H9 (cell line): ENCODE measurements around the gene SPRED1. TPM values are rescaled to one million over a fixed set of nuclear protein-coding genes. Genes with fewer than 3 reads are reported as not detected.

Source experiments
- DNase-seq: peaks from one replicate; pipeline ENCODE4 v3.0.0-alpha.2; 2017
- H2AFZ ChIP-seq: one replicate; pipeline ENCODE4 v1.6.1; 2013; ENCODE audit warnings: mild to moderate bottlenecking, low read length, control low read depth, moderate library complexity
- H2AK5ac ChIP-seq: 2 replicates; pipeline ENCODE4 v1.6.1; 2013; ENCODE audit warnings: low read length, control low read depth, mixed read lengths; ENCODE audit not compliant: insufficient read length
- H2BK120ac ChIP-seq: one replicate; pipeline ENCODE4 v1.6.1; 2013; ENCODE audit warnings: low read depth, mild to moderate bottlenecking, low read length, control low read depth, inconsistent platforms; ENCODE audit not compliant: poor library complexity, severe bottlenecking
- H2BK12ac ChIP-seq: 2 replicates; pipeline ENCODE4 v1.6.1; 2013; ENCODE audit warnings: low read length, control low read depth, mixed read lengths, low read depth; ENCODE audit not compliant: insufficient read length
- H2BK15ac ChIP-seq: 2 replicates; pipeline ENCODE4 v1.6.1; 2013; ENCODE audit warnings: low read depth, low read length, control low read depth
- H2BK20ac ChIP-seq: one replicate; pipeline ENCODE4 v1.6.1; 2013; ENCODE audit warnings: low read depth, mild to moderate bottlenecking, low read length, control low read depth, inconsistent platforms; ENCODE audit not compliant: poor library complexity, severe bottlenecking
- H2BK5ac ChIP-seq: 2 replicates; pipeline ENCODE4 v1.6.1; 2013; ENCODE audit warnings: low read length, control low read depth, mixed read lengths; ENCODE audit not compliant: insufficient read length
- H3K14ac ChIP-seq: 2 replicates; pipeline ENCODE4 v1.6.1; 2013; ENCODE audit warnings: low read length, control low read depth; ENCODE audit not compliant: insufficient read depth
- H3K18ac ChIP-seq: 2 replicates; pipeline ENCODE4 v1.6.1; 2013; ENCODE audit warnings: low read depth, mild to moderate bottlenecking, mixed read lengths, low read length, control low read depth; ENCODE audit not compliant: insufficient read length
- H3K23ac ChIP-seq: 2 replicates; pipeline ENCODE4 v1.6.1; 2013; ENCODE audit warnings: low read length, control low read depth, mixed read lengths, low read depth; ENCODE audit not compliant: insufficient read length
- H3K23me2 ChIP-seq: 2 replicates; pipeline ENCODE4 v1.6.1; 2013; ENCODE audit warnings: low read depth, mild to moderate bottlenecking, mixed read lengths, low read length, control low read depth; ENCODE audit not compliant: insufficient read length, poor library complexity, severe bottlenecking
- H3K27ac ChIP-seq: 2 replicates; pipeline ENCODE4 v1.5.1; 2013; ENCODE audit warnings: low read length, control low read depth, mixed read lengths, low read depth; ENCODE audit not compliant: insufficient read length
- H3K27me3 ChIP-seq: 2 replicates; pipeline ENCODE4 v1.6.1; 2013; ENCODE audit warnings: low read length, control low read depth, inconsistent platforms; ENCODE audit not compliant: insufficient read depth
- H3K4ac ChIP-seq: 2 replicates; pipeline ENCODE4 v1.6.1; 2013; ENCODE audit warnings: low read depth, mild to moderate bottlenecking, control low read depth, inconsistent platforms, low read length, moderate library complexity
- H3K4me1 ChIP-seq: 2 replicates; pipeline ENCODE4 v1.6.1; 2013; ENCODE audit warnings: low read length, control low read depth, inconsistent platforms; ENCODE audit not compliant: insufficient read depth
- H3K4me2 ChIP-seq: 2 replicates; pipeline ENCODE4 v1.6.1; 2013; ENCODE audit warnings: low read length, control low read depth, mixed read lengths; ENCODE audit not compliant: insufficient read length, insufficient read depth
- H3K56ac ChIP-seq: 2 replicates; pipeline ENCODE4 v1.6.1; 2013; ENCODE audit warnings: low read depth, mild to moderate bottlenecking, mixed read lengths, low read length, control low read depth; ENCODE audit not compliant: insufficient read length
- H3K79me1 ChIP-seq: 2 replicates; pipeline ENCODE4 v1.6.1; 2013; ENCODE audit warnings: low read depth, mild to moderate bottlenecking, moderate library complexity, low read length, control low read depth, inconsistent platforms; ENCODE audit not compliant: insufficient read depth, poor library complexity, severe bottlenecking
- H3K79me2 ChIP-seq: 2 replicates; pipeline ENCODE4 v1.6.1; 2013; ENCODE audit warnings: low read length, control low read depth, inconsistent platforms; ENCODE audit not compliant: insufficient read depth
- H3K9ac ChIP-seq: 2 replicates; pipeline ENCODE4 v1.6.1; 2013; ENCODE audit warnings: low read length, control low read depth, mixed read lengths; ENCODE audit not compliant: insufficient read length; ENCODE audit errors: extremely low read depth
- H3K9me3 ChIP-seq: one replicate; pipeline ENCODE4 v1.6.1; 2013; ENCODE audit warnings: low read depth, low read length, inconsistent platforms; ENCODE audit not compliant: control insufficient read depth
- H3T11ph ChIP-seq: one replicate; pipeline ENCODE4 v1.6.1; 2013; ENCODE audit warnings: mild to moderate bottlenecking, low read length, control low read depth, inconsistent platforms
- H4K20me1 ChIP-seq: one replicate; pipeline ENCODE4 v1.6.1; 2013; ENCODE audit not compliant: control insufficient read depth, insufficient read length, insufficient read depth
- H4K5ac ChIP-seq: 2 replicates; pipeline ENCODE4 v1.6.1; 2013; ENCODE audit warnings: low read depth, mild to moderate bottlenecking, mixed read lengths, low read length, control low read depth; ENCODE audit not compliant: insufficient read length
- H4K8ac ChIP-seq: replicated peaks from 2 replicates; pipeline ENCODE4 v1.6.1; 2013; ENCODE audit warnings: low read length, control low read depth, mixed read lengths, low read depth; ENCODE audit not compliant: insufficient read length
- H4K91ac ChIP-seq: 2 replicates; pipeline ENCODE4 v1.6.1; 2013; ENCODE audit warnings: low read depth, mild to moderate bottlenecking, moderate library complexity, mixed read lengths, low read length, control low read depth; ENCODE audit not compliant: insufficient read length
- H3K27ac Mint-ChIP-seq, 3 experiments: 2 replicates in 2 of 3; 3 replicates in 1 of 3; pipeline ENCODE4 v1.8.0; 2020 to 2021; ENCODE audit warnings: mixed read lengths in 3 of 3, mild to moderate bottlenecking in 1 of 3, moderate library complexity in 1 of 3
- H3K27me3 Mint-ChIP-seq: 2 replicates; pipeline ENCODE4 v1.8.0; 2021; ENCODE audit warnings: low read depth, mild to moderate bottlenecking, moderate library complexity, mixed read lengths
- H3K36me3 Mint-ChIP-seq, 3 experiments: 2 replicates in 2 of 3; 3 replicates in 1 of 3; pipeline ENCODE4 v1.8.0; 2020 to 2021; ENCODE audit warnings: low read depth in 3 of 3, mixed read lengths in 3 of 3; ENCODE audit not compliant: insufficient read depth in 1 of 3
- H3K4me1 Mint-ChIP-seq, 2 experiments: 2 replicates each; pipeline ENCODE4 v1.8.0; 2020; ENCODE audit warnings: mixed read lengths in 2 of 2
- H3K4me3 Mint-ChIP-seq, 2 experiments: 2 replicates in 1 of 2; 3 replicates in 1 of 2; pipeline ENCODE4 v1.8.0; 2020 to 2021; ENCODE audit warnings: mild to moderate bottlenecking in 2 of 2, mixed read lengths in 2 of 2, moderate library complexity in 1 of 2
- H3K9me3 Mint-ChIP-seq, 2 experiments: 2 replicates in 1 of 2; 3 replicates in 1 of 2; pipeline ENCODE4 v1.8.0; 2020; ENCODE audit warnings: mild to moderate bottlenecking in 2 of 2, mixed read lengths in 2 of 2, moderate library complexity in 1 of 2
- CTCF ChIP-seq: fragments of 200-600 bp; sonication (generic); conservative IDR thresholded peaks from 3 replicates; pipeline ENCODE4 v1.8.0; 2021; ENCODE audit warnings: antibody characterized with exemption, mild to moderate bottlenecking
- WGBS: extraction: QIAGEN DNeasy Blood & Tissue Kit; methylation state at CpG from one replicate; pipeline ENCODE4 v1.1.7; 2013; ENCODE audit warnings: missing lambda C conversion rate, low lambda C conversion rate, mixed read lengths; ENCODE audit not compliant: insufficient read length; ENCODE audit errors: extremely low coverage; 5-methylcytosine and 5-hydroxymethylcytosine counted together
- total RNA-seq: library from RNA; stranded (reverse); gene quantifications from 2 replicates; pipeline ENCODE4 v1.2.1, GENCODE V29; 2021

Gene SPRED1
- total RNA-seq, 1 experiment from 2014 or later = 41.0 TPM

GRCh38 chr15:38377636-38378035, 125.0 kb downstream of the SPRED1 start:
- Mint-ChIP-seq H3K4me3 (no peak overlapping the region), H3K36me3 (no peaks in the 10 kb centered on the region), H3K4me1 (peaks cover 4% of the 10 kb centered on the region in 2 experiments), H3K9me3 (no peaks in the 10 kb centered on the region; a peak in 1 of 5 replicates), H3K27me3 (no peaks in the 10 kb centered on the region), H3K27ac (no peak overlapping the region; a peak in 1 of 7 replicates)
- Histone ChIP-seq H3K79me1 (no peaks in the 10 kb centered on the region), H4K5ac (no peak overlapping the region), H3T11ph (no peak overlapping the region), H3K79me2 (no peaks in the 10 kb centered on the region), H2AK5ac (no peak overlapping the region), H2BK12ac (no peak overlapping the region), H3K9ac (no peak overlapping the region), H2BK15ac (no peak overlapping the region), H4K91ac (no peak overlapping the region), H3K27ac (no peak overlapping the region), H3K23ac (no peak overlapping the region), H3K9me3 (no peaks in the 10 kb centered on the region), H2BK120ac (no peak overlapping the region), H2BK5ac (no peak overlapping the region), H3K4me2 (no peak overlapping the region), H3K27me3 (no peaks in the 10 kb centered on the region), H2AFZ (no peak overlapping the region), H3K14ac (no peak overlapping the region), H3K23me2 (no peaks in the 10 kb centered on the region), H4K20me1 (no peaks in the 10 kb centered on the region), H3K56ac (no peak overlapping the region), H3K4me1 (no peaks in the 10 kb centered on the region), H3K4ac (no peak overlapping the region), H2BK20ac (no peak overlapping the region), H3K18ac (no peak overlapping the region), H4K8ac (no peak overlapping the region)
- no CpG with 5 or more reads among the region's 1 CpG for WGBS
- DNase-seq = no peak
- TF ChIP-seq CTCF = no peak
